ENCODE measurements around the gene GRIP1.

GRCh38 chr12:66495709-66496108, 183.2 kb downstream of the GRIP1 start:
- TF ChIP-seq, protein P1, sequence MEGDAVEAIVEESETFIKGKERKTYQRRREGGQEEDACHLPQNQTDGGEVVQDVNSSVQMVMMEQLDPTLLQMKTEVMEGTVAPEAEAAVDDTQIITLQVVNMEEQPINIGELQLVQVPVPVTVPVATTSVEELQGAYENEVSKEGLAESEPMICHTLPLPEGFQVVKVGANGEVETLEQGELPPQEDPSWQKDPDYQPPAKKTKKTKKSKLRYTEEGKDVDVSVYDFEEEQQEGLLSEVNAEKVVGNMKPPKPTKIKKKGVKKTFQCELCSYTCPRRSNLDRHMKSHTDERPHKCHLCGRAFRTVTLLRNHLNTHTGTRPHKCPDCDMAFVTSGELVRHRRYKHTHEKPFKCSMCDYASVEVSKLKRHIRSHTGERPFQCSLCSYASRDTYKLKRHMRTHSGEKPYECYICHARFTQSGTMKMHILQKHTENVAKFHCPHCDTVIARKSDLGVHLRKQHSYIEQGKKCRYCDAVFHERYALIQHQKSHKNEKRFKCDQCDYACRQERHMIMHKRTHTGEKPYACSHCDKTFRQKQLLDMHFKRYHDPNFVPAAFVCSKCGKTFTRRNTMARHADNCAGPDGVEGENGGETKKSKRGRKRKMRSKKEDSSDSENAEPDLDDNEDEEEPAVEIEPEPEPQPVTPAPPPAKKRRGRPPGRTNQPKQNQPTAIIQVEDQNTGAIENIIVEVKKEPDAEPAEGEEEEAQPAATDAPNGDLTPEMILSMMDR (conservative IDR thresholded peaks at IDR 0.05 in 1 of 2, IDR thresholded peaks at IDR 0.05 in 1 of 2; ENCODE audit: low read depth in 1 of 2, low read length in 2 of 2): no peak
- no peak for TF ChIP-seq EZH2 (IDR thresholded peaks at IDR 0.05; ENCODE audit: low read length, missing control alignments)
